ENCODE data around the gene RNF166.

DNA sequence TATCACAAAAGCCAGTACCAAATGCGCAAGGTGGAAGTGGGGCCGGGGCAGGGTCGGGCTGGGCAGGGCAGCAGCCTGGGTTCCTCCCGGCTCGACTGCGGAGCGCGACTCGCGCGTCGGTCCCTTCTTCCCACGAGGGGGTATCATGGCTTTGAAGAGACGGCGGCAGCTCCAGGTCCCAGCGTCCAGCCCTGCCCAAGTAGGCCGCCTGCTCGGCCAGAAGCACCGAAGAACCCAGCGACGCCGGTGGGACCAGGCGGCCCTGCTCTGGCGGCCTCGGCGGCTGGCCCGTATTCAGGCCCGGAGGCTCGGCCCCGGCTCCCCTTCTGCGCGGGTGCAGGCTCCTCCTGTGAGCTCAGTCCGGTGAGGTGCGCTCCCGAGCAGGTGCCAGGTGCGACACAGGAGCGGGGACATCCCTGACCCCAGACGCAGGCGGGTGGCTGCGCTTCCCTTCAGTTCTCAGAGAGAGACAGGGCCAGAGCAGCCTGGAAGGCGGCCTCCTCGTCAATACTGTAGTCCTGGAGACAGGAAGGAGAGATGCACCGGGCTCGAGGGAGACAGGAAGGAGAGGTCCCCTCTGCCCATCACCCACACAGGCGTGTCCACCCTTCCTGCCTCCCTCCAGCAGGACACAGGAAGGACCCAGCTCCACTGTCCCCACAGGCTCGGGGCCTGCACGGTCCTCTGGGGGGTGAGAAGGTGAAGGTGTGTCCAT is 8.9 kb downstream of the RNF166 start:
- TF ChIP-seq, protein P1, sequence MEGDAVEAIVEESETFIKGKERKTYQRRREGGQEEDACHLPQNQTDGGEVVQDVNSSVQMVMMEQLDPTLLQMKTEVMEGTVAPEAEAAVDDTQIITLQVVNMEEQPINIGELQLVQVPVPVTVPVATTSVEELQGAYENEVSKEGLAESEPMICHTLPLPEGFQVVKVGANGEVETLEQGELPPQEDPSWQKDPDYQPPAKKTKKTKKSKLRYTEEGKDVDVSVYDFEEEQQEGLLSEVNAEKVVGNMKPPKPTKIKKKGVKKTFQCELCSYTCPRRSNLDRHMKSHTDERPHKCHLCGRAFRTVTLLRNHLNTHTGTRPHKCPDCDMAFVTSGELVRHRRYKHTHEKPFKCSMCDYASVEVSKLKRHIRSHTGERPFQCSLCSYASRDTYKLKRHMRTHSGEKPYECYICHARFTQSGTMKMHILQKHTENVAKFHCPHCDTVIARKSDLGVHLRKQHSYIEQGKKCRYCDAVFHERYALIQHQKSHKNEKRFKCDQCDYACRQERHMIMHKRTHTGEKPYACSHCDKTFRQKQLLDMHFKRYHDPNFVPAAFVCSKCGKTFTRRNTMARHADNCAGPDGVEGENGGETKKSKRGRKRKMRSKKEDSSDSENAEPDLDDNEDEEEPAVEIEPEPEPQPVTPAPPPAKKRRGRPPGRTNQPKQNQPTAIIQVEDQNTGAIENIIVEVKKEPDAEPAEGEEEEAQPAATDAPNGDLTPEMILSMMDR (IDR thresholded peaks at IDR 0.05; ENCODE audit: low read length): no peak
- no peak for TF ChIP-seq EZH2phosphoT487 (IDR thresholded peaks at IDR 0.05; ENCODE audit: low read length)

Measured in MM.1S (cell line).